ELR (cell line): ENCODE data around the gene EIPR1.

Experiments used
- DNase-seq: peaks from one replicate; pipeline ENCODE4 v3.0.0-alpha.2; 2015; ENCODE audit warnings: low read depth

The EIPR1 gene

GRCh38 chr2:3174626-3175567 lies 202.7 kb downstream of the EIPR1 start:
- no peak for DNase-seq

- DNase-seq: no peak
Measured at GRCh38 chr2:3173031-3173430, 204.6 kb downstream of the EIPR1 start.

- no peak for DNase-seq
Measured at GRCh38 chr2:3172265-3172935, 205.2 kb downstream of the EIPR1 start.

- no peak for DNase-seq
Measured at GRCh38 chr2:3171564-3172264, 205.9 kb downstream of the EIPR1 start.

- DNase-seq: no peak
Measured at GRCh38 chr2:3170792-3171455, 206.7 kb downstream of the EIPR1 start.

- peak; percentile 90 for DNase-seq
Measured at GRCh38 chr2:3169106-3169870, 208.3 kb downstream of the EIPR1 start.

- DNase-seq: peak; percentile 94
Measured at GRCh38 chr2:3168230-3168891, 209.3 kb downstream of the EIPR1 start.

- no peak for DNase-seq
Measured at GRCh38 chr2:3163401-3163800, 214.2 kb downstream of the EIPR1 start.

GRCh38 chr2:3162442-3163077 lies 215.1 kb downstream of the EIPR1 start:
- DNase-seq: no peak

GRCh38 chr2:3160751-3161330 lies 216.8 kb downstream of the EIPR1 start:
- DNase-seq: peak; percentile 10

GRCh38 chr2:3159782-3160545 lies 217.7 kb downstream of the EIPR1 start:
- no peak for DNase-seq

- DNase-seq: no peak
Measured at GRCh38 chr2:3154700-3155099, 222.9 kb downstream of the EIPR1 start.

GRCh38 chr2:3154146-3154545 lies 223.5 kb downstream of the EIPR1 start:
- DNase-seq: no peak

GRCh38 chr2:3151153-3151918 lies 226.3 kb downstream of the EIPR1 start:
- DNase-seq: no peak

- DNase-seq: no peak
Measured at GRCh38 chr2:3149441-3150217, 228.0 kb downstream of the EIPR1 start.

- DNase-seq: no peak
Measured at GRCh38 chr2:3148716-3149115, 228.9 kb downstream of the EIPR1 start.
